Measurements from ENCODE around the gene PKP1.
A peak's percentile ranks its signal among the peaks of the same experiment; 100 is the strongest.
"Not testable (repeated sequence)": the region's sequence is repeated elsewhere in the genome, so short reads cannot be mapped to it uniquely, and the experiment has no call there.

Gene PKP1

GRCh38 chr1:201282931-201283829, at the start of gene PKP1:
TSS of gene PKP1 (plus strand) at chr1:201283506. CDS start at chr1:201283703, 197 bp downstream.
- no peak for DNase-seq (ENCODE audit: low spot score)

GRCh38 chr1:201239646-201240045, 43.7 kb upstream of the PKP1 start:
- DNase-seq (ENCODE audit: low spot score): not testable (repeated sequence)

GRCh38 chr1:201240171-201240570, 43.1 kb upstream of the PKP1 start:
- no peak for DNase-seq (ENCODE audit: low spot score)

GRCh38 chr1:201241736-201242135, 41.6 kb upstream of the PKP1 start:
- no peak for DNase-seq (ENCODE audit: low spot score)

- DNase-seq (ENCODE audit: low spot score): no peak
These were observed 38.2 kb upstream of the PKP1 start for GRCh38 chr1:201245082-201245481.

- no peak for DNase-seq (ENCODE audit: low spot score)
These were observed 34.4 kb upstream of the PKP1 start for GRCh38 chr1:201248721-201249559.

- DNase-seq (ENCODE audit: low spot score): no peak
These were observed 32.8 kb upstream of the PKP1 start for GRCh38 chr1:201250326-201251011.

- DNase-seq (ENCODE audit: low spot score): no peak
These were observed 31.9 kb upstream of the PKP1 start for GRCh38 chr1:201251411-201251810.

GRCh38 chr1:201251851-201252430, 31.4 kb upstream of the PKP1 start:
- no peak for DNase-seq (ENCODE audit: low spot score)

- no peak for DNase-seq (ENCODE audit: low spot score)
These were observed 30.3 kb upstream of the PKP1 start for GRCh38 chr1:201252944-201253371.

- DNase-seq (ENCODE audit: low spot score): no peak
These were observed 29.9 kb upstream of the PKP1 start for GRCh38 chr1:201253411-201253810.

- no peak for DNase-seq (ENCODE audit: low spot score)
These were observed 29.2 kb upstream of the PKP1 start for GRCh38 chr1:201253906-201254624.

- DNase-seq (ENCODE audit: low spot score): peak; percentile 15
These were observed 28.5 kb upstream of the PKP1 start for GRCh38 chr1:201254625-201255478.

- DNase-seq (ENCODE audit: low spot score): no peak
These were observed 27.6 kb upstream of the PKP1 start for GRCh38 chr1:201255479-201256362.

- DNase-seq (ENCODE audit: low spot score): not testable (repeated sequence)
These were observed 25.2 kb upstream of the PKP1 start for GRCh38 chr1:201258132-201258531.

- no peak for DNase-seq (ENCODE audit: low spot score)
These were observed 24.5 kb upstream of the PKP1 start for GRCh38 chr1:201258763-201259230.

- no peak for DNase-seq (ENCODE audit: low spot score)
These were observed 23.6 kb upstream of the PKP1 start for GRCh38 chr1:201259476-201260235.

- DNase-seq (ENCODE audit: low spot score): no peak
These were observed 23.1 kb upstream of the PKP1 start for GRCh38 chr1:201260236-201260590.

Data from globus pallidus (tissue), 1 donor.